NCI-H748 treated with DMSO at 0.1 percent for 48 hours (cell line): Measurements from ENCODE around the gene TNRC6C.
"Not testable (repeated sequence)": the region's sequence is repeated elsewhere in the genome, so short reads cannot be mapped to it uniquely, and the experiment has no call there.

ENCODE experiments used
- DNase-seq: peaks from one replicate; lab custom pipeline; 2025; lab: John Stamatoyannopoulos, UW

The TNRC6C gene

DNA sequence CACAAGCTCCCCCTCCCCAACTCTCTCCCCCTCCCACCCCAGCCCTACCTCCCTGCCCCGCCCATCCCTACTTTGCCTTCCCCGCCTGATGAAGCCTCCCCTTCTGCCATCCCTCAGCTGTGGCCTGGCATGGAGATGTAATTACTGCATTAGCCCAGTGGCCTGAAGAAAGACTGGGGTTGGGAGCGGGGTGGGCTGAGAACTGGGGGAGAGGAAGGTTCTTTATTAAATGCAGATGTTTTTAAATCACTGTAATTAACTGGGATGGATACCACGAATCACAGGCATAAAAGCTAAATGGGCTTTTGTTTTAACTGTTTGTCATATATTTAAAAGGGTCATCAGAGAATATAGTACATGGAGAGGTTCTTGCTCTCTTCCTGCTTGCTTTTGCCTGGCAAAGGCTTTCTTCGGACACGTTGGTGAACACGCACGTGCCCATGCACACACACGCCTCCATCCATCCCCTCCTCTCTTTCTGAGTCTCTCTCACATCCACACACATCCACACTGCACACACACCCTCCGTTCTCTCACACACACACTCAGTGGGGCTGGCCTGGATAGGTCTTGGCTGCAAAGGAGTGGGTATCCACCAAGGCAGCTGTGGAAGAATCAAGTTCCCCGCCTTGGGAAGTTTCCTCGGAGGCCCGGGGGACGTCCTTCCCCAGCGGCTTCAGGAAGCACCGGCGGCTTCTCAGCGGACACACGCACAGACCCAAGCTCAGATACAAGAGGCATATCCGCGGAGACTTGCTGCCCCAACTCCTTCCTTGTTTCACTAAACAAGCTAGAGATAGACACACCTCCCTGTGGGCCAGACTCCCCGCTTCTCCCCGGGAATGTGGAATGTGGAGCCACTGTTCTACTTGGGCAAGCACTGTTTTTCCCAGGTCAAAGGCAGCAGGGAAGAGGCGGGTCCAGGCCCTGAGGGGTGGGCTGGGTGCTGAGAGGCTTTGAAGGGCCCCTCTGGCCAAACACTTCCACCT is 27.4 kb upstream of the TNRC6C start:
- no peak for DNase-seq

DNA sequence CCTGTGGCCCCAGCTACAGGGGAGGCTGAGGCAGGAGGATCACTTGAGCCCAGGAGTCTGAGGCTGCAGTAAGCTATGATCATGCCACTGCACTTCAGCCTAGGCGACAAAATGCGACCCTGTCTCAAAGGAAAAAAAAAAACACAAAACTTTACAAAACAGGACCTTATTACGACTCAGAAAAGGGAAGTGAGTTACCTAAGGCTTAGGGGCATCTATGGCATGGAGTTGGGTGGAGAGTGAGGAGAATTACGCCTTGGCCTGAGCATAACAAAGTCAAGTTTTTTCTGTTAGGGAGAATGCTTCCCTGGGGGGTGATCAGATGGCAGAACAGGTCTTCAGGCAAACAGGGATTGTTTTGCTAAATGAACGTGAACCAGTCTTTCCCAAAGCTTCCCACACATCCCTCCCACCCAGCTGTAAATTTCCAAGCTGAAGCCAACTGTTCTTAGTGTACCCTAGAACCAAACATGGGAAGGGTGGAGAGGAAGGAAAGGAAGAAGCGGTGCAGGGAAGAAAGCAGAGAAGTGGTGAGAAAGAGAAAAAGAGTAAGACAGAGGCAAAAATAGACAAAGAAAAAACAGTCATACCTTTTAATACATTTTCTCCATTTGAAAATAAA is 24.6 kb upstream of the TNRC6C start:
- no peak for DNase-seq

DNA sequence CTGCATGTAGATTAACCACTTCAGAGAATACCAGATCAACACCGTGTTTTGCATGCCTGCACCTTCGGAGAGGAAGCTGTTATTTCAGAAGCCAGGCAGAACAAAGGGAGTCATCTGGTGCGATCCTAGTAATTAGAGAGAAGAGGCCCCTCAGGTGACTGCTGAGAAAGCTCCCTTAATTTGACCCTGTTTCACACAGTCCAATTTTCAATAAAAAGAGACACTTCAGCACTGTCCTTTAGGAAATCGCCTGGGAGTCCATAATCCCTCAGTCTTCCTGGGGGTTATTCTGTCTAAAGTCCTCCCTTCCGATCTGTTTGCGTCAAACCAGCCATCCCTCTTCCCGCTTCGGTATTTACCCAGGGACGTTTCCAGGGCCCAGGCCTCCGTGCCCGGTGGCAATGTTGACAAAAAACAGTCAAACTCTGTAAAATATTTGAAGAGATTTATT is 23.4 kb upstream of the TNRC6C start:
- DNase-seq: peak; percentile 5

DNA sequence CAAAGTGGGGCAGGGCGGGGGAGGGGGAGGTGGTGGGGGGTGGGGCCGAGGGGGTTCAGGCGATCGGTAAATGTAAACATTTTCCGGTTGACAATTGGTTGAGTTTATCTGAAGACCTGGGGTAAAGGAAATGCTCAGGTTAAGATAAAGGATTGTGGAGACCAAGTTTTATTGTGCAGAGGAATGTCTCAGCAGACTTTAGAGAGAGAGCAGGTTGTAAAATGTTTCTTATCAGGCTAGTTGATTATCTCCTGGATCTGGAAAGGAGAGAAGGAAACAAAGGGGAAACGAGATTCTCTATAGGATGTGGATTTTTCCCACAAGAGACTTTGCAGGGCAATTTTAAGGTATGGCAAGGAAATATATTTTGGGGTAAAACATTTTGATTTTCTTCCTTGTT is 22.8 kb upstream of the TNRC6C start:
- not testable (repeated sequence) for DNase-seq

DNA sequence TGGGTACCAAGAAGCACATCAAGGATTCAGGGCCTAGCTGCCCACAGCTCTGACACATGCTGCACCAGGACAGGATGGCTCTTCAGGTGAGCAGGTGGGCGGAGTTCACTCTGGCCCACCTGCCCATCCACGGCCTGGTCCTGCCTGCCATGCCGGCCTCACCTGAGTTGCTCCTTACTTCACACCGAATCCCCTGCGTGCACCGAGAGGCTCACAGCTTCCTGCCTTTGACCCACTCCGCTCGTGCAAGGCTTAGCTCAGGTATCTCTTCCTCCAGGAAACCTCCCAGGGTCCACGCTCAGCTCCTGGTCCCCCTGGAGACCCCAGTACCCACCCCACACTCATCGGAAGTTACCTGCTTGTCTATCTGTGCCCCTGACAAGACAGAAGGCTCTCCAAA is 21.6 kb upstream of the TNRC6C start:
- DNase-seq: no peak

DNA sequence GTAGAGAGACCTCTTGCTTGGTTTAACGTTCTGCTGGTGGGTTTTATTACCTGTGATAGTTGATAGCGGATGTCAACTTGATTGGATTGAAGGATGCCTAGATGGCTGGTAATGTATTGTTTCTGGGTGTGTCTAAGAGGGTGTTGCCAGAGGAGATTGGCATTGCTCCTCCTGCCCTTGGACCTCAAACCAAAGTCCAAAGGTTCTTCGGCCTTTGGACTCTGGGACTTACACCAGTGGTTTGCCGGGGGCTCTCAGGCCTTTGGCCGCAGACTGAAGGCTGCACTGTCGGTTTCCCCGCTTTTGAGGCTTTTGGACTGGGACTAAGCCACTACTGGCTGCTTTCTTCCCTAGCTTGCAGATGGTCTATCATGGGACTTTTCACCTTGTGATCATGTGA is 17.5 kb upstream of the TNRC6C start:
- DNase-seq: no peak

DNA sequence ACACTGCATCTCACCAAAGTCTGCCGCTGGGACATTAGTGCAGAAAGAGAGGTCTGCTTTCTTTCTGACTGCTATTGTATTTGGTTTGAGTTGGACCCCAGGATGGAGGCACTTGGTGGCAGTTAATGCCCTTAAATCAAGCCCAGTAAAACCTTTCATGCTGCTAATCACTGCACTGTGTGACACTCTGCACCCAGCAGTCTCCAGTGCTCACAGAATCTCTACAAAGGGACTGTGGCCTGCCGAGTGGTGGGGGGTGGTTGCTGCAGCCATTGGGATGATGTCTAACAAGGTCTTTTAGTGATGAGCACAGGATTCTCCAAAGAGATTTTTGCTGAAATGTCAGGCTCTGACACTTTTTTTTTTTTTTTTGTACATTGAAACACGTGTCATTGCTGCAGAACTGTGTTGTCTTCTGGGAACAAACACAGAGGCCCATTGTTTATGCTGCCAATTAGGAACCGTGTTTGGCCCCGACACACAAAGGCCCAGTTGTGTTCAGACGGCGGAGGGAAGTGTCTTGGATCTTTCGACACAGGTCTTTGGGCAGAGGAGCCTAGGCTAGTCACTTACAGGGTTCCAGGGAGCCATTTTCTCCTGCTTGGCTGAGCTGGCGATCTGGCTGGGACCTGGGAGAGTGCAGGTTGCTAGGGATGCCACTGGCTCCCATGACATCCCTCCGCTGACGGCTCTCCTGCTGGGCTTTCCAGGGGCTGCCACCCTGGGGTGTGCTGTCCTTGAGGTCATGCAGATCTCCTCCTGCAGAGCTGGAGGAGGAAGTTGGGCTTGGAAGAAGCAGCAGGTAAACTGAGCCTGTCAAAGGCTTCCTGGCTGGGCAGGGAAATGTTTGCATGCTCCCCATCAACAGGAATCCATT is 16.2 kb upstream of the TNRC6C start:
- DNase-seq: no peak

DNA sequence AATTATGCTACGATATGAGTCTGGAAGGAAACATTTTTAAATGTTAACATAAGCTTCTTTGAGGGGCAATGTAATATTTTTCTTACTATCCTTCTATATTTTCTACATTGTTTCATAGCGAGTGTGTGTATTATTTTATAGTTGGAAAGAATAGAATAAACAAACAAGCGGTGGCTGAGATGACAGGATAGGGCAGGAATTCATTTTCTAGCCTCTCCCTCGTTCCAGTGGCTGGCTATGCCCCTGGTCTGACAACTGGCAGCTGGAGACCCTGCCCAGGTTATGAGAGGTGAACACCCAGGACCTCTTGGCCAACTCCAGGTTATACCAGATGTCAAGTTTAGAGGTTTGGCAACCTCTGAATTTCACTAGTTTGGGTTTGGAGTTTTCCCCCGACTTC is 14.5 kb upstream of the TNRC6C start:
- DNase-seq: no peak

DNA sequence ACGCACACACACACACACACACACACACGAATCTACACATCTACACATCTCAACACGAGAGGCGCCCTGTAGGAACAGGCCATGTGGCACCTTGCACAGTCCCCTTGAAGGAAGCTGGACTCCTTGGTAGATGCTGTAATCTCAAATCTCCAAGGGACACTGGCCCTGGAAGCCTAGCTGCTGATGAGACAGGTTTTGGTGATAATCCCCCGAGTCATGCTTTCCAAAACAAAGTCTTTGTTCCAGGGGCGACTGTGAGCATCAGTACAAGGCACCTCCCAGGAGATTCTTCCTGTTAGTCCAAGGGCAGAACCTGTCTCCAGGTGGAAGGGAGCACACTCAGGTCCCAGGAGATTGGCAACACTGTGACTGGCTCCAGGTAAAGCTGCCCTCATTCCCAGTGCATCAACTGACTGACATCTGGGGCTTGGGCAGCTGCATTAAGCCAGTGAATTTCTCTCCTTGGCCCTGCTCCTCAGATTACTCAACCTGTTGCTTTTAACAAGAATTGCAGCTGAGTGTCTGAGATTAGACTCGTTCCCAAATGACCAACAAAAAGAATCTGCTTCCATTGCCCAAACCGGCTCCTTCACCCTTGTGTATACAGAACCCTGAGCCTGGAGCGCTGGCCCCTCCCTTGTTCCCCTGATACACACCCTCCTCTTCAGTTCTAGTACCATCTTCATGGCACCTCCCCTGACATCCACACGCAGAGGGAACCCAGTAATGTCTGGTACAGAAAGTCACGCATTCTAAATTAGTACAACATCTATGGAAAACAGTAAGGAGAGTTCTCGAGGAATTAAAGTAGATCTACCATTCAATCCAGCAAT is 13.9 kb upstream of the TNRC6C start:
- DNase-seq: no peak

DNA sequence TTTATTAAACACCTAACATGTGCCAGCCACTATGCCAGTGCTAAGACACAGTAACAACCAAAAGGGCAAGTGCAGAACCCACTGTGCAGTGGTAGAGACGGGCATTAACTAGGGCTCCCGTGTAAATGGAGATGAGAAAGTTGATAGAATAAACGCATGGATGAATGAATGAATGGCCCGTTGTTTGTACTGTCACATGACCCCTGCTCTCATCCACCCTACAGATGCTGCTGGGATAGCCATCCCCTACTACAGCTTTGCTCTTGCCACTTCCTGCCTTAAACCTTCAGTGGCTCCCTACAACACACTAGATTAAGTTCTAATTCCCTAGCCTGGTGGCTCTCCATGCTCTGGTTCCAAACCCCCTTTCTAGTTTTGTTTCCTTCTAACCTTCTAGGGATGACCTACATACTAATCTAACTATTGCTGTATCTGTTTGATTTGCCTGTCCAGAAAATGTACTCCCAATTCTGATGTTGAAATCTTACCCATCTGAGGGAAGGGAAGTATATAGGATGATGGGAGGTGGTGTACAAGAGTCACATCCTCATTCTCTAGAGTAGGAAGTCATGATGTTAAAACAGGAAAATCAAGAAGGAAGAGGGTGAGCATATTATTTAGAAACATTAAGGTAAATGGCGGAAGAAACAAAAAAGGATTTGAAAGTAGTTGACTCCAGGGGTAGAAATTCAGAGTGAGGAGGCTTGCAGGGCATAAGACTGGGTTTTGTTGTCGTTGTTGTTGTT is 11.4 kb upstream of the TNRC6C start:
- no peak for DNase-seq

DNA sequence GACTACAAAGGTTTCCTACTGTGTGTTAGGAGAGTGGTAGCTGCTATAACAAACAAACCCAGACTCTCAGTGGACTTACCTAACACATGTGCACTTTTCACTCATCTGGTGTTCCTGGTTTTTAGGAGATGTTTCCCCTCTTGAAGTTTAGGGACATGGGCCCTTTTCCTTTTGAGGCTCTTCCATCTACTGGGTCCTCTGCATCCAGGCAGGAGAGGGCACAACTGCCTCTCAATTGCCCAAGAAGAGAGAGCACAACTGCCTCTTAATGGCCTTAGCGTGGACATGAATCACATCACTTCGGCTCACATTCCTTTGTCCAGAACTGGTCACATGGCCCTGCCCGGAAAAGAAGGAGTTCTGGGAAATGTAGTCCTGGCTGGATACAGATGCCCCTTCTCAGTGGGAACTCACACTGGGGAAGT is 9.8 kb upstream of the TNRC6C start:
- DNase-seq: no peak

DNA sequence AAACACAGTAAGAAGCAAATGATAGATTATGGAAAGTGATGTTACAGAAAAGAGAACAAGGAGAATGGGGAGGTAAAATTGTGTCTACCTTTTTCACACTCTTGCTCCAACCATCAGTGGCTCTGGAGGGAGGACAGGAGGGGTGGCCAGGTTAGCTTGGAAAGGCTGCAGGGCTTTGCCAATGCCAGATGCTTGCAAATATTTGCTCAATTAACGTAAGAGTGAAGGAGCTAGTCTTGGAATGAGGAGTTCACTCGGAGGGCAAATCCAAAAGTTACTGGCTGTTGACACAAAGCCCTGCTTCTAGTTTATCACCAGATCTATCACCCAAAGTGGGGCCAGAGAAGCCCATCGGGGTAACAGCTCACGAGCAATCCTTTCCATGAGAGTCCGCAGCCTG is 7.4 kb upstream of the TNRC6C start:
- no peak for DNase-seq

DNA sequence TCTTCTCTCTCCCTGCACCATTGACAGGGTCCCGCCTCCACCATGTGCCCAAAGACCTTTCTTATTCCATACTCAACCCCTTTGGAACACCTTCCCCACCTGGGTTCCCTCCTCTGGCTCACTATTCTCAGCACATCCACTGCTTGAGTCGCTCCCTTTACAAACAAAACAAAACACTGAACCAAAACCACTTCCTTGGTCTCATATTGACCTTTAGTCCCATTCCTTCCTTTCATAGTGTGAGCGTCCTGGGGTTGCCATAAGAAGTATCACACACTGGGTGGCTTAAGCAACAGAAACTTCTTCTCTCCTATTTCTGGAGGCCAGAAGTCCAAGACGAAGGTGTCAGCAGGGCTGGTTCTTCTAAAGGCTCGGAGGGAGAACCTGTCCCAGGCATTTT is 6.1 kb upstream of the TNRC6C start:
- DNase-seq: no peak

DNA sequence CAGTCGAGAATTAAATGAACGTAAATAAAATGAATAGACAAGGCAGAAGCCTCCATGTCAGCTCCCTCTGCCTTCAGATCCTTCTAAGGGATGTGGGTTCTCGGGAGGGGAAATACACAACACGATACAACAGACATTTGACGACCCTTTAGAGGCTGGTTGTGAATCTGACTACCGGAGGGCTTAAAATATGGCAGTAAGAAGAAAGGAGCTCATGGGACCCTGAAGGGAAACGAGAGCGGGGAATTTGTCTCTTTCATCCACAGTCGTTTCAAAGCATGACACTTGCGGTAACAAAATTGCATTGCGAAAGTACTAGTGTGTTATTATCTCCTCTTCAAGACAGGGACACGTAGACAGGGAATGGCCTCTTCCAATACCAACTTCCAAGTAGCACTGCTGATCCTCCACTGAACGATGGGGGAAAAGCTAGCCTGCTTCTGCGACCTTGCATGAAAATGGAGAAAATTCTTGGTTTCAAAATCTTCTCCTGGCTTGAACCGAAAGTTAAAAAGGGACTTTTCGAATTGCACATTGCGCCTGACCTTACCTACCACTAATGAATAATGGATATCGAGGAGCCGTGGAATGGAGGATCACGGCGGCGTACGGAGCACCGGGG is 1.2 kb upstream of the TNRC6C start:
- DNase-seq: no peak

DNA sequence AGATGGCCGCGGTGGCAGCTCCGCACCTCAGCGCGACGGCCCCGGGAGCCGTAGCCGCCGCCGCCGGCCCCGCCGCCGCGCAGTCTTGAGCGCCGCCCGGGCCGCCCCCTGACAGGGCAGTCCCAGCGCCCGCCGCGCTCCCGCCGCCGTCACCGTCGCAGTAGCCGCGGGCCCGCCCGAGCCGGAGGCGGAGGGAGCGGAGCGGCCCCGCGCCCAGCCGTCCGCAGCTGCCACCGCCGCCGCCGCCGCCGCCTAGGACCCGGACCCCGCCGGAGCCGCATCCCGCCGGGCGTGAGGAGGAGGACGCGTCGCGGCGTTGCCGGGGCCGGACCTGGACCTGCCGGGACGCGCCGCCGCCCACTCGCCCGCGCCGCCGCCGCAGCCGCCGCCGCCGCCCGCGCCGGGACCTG is 218 bp downstream of the TNRC6C start:
- DNase-seq: no peak

DNA sequence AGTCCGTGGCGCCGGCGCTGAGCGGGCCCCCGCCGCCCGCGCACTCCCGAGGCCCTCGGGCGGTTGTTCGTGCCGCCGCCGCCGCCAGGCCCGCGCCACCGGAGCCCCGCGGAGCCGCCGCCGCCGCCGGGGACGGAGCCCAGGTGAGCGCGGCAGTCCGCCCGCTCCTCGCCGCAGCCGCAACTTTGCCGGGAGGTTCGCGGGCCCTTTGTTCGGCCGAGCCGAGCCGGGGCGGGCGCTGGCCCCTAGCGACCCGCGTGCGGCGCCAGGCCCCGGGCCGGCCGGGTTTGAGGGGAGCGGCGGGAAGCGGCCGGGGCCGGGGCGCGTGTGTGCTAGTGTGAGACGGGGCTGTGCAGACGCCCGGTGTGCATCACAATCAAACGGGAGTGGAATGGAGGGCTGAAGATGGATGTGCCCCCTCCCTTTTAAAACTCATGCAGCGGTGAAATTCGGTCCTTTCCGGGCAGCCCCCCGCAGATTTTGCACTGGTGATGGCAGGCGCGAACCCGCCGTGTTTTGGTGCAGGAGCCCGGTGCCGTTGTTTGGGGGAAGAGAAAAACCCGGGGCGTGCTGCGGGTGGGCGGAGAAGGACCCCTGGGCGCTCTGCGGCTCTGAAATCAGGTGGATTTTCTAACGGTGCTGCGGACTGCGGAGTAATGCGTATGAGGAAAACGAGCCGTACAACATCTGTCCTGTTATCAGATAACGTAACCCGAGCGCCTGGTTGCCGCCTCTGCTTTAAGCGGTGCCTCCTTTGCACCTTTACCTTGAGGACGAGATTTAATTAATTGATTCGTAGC is 823 bp downstream of the TNRC6C start:
- DNase-seq: no peak

DNA sequence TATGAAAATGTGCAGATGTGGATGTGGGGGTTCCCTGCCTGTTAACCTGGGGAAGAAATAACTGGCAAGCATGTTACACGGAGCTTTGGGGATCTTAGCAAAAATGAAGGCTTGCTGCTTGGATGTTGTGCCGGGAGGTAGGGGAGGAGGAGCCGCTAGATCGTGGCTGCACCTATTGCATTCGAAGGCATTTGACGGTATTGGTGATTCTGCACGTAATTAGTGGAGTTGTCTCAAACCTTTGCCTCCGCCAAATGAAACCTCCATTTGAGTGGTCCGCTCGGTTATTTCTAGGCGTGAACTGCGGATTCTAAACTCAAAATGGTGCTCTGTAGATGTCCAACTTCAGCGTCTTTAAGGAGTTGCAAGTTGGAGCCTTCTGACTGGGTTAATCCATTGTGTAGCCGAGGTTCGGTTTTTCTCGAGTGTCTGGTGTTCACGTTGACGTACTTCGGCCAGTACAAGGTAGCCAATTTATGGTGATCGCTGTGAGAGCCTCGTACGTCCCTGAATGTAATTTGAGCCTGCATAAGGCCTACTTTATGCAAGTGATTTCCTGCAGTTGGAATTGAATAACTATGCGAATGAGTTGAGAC is 1.5 kb downstream of the TNRC6C start:
- DNase-seq: peak; percentile 30

DNA sequence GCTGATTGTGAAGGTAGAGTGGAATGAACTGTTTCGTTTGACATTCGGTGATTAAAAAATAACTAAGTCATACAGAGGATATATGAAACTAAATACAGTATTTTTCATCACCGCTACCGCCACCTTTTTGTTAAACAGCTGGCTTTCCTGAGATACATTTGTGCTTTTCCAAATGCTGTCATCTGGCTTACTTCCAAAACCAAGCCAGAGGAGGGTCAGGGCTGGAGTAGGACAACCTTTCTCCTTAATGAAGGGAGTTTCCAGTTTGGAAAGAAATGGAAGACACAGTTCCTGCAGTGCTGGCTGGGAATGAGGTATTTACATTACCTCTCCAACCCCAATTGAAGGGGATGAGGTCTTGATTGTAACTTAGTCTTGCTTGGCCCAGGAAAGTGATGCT is 3.2 kb downstream of the TNRC6C start:
- no peak for DNase-seq

DNA sequence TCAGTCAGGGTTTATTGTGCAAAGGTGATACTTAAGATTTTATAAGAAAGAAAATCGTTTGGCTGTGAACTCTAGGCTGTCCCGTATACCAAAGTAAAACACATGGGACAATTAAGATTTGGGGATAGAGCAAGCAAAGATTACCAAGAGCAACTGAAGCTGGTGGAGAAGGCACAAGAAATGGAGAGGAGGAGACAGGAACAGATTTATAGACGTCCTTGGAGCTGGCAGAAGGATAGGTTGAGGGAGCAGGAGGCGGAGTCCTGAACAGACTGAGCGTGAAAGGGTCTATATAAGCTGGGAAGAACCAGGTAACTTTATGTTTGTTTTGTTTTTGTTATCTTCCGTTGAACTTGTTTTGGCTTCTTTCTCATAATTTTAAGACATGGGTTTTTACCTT is 3.8 kb downstream of the TNRC6C start:
- no peak for DNase-seq
